HFFc6 (cell line): ENCODE data around the gene SLC35A1. TPM values are rescaled to one million over a fixed set of nuclear protein-coding genes. Genes with fewer than 3 reads are reported as not detected.

Experiments used
- DNase-seq: peaks from one replicate; pipeline ENCODE4 v3.0.0-alpha.2; 2018
- H3K27ac Mint-ChIP-seq: 2 replicates; pipeline ENCODE4 v1.8.0; 2020; ENCODE audit warnings: mild to moderate bottlenecking, mixed read lengths
- H3K27me3 Mint-ChIP-seq: 2 replicates; pipeline ENCODE4 v1.8.0; 2021; ENCODE audit warnings: mild to moderate bottlenecking, moderate library complexity, mixed read lengths; ENCODE audit not compliant: insufficient read depth
- H3K36me3 Mint-ChIP-seq: 2 replicates; pipeline ENCODE4 v1.8.0; 2021; ENCODE audit warnings: low read depth, mixed read lengths
- H3K4me1 Mint-ChIP-seq: 2 replicates; pipeline ENCODE4 v1.8.0; 2020; ENCODE audit warnings: low read depth, mixed read lengths
- H3K4me3 Mint-ChIP-seq: 2 replicates; pipeline ENCODE4 v1.8.0; 2020; ENCODE audit warnings: mild to moderate bottlenecking, moderate library complexity, mixed read lengths
- H3K9me3 Mint-ChIP-seq: 2 replicates; pipeline ENCODE4 v1.8.0; 2020; ENCODE audit warnings: mild to moderate bottlenecking, mixed read lengths
- CTCF ChIP-seq: fragments of 200-600 bp; sonication (generic); IDR thresholded peaks from 2 replicates; pipeline ENCODE4 v1.5.0; 2021; ENCODE audit warnings: antibody characterized with exemption, mild to moderate bottlenecking
- total RNA-seq, 6 experiments: library from RNA; stranded (reverse); fragmentation: NEBNext Ultra II Directional; extraction: Animal tissue kit (Norgen Biotek cat#: 25700); gene quantifications; 2 replicates in 1 of 6; 3 replicates in 5 of 6; pipeline ENCODE4 v1.2.3, GENCODE V29; 2021

The SLC35A1 gene
- total RNA-seq, 6 experiments from 2014 or later: 11.8 to 14.9 (median 13.9) TPM

- Mint-ChIP-seq H3K4me3 (no peak overlapping the region), H3K27me3 (no peaks in the 10 kb centered on the region), H3K27ac (no peak overlapping the region), H3K9me3 (no peaks in the 10 kb centered on the region), H3K4me1 (no peaks in the 10 kb centered on the region), H3K36me3 (peaks cover 19% of the 10 kb centered on the region)
- DNase-seq: no peak
- TF ChIP-seq CTCF: no peak
Observed at GRCh38 chr6:87501809-87502572, 29.2 kb downstream of the SLC35A1 start.

- H3K36me3 Mint-ChIP-seq: peaks cover 19% of the 10 kb centered on the region
- no peaks in the 10 kb centered on the region for H3K9me3 Mint-ChIP-seq
- no peaks in the 10 kb centered on the region for H3K4me1 Mint-ChIP-seq
- no peaks in the 10 kb centered on the region for H3K27me3 Mint-ChIP-seq
- no peak for TF ChIP-seq CTCF
- no peak overlapping the region for H3K4me3 Mint-ChIP-seq
- no peak for DNase-seq
- peak overlapping the region; percentile 13 for H3K27ac Mint-ChIP-seq
Observed at GRCh38 chr6:87504441-87504840, 31.7 kb downstream of the SLC35A1 start.

GRCh38 chr6:87514831-87515230, 42.1 kb downstream of the SLC35A1 start:
- Mint-ChIP-seq H3K4me3 (no peak overlapping the region), H3K9me3 (no peaks in the 10 kb centered on the region), H3K27me3 (no peaks in the 10 kb centered on the region; the same call in 1 of the 2 replicates), H3K4me1 (no peaks in the 10 kb centered on the region), H3K27ac (no peak overlapping the region), H3K36me3 (peaks cover 32% of the 10 kb centered on the region)
- DNase-seq: no peak
- no peak for TF ChIP-seq CTCF

- DNase-seq: no peak
- no peaks in the 10 kb centered on the region; the same call in 1 of the 2 replicates for H3K27me3 Mint-ChIP-seq
- H3K4me1 Mint-ChIP-seq: no peaks in the 10 kb centered on the region
- peaks cover 29% of the 10 kb centered on the region for H3K36me3 Mint-ChIP-seq
- no peak overlapping the region for H3K4me3 Mint-ChIP-seq
- no peak for TF ChIP-seq CTCF
- no peaks in the 10 kb centered on the region for H3K9me3 Mint-ChIP-seq
- no peak overlapping the region for H3K27ac Mint-ChIP-seq
Observed at GRCh38 chr6:87518453-87518852, 45.7 kb downstream of the SLC35A1 start.

GRCh38 chr6:87522686-87523085, 49.9 kb downstream of the SLC35A1 start:
- Mint-ChIP-seq H3K9me3 (no peaks in the 10 kb centered on the region), H3K36me3 (peaks cover 33% of the 10 kb centered on the region), H3K4me1 (no peaks in the 10 kb centered on the region), H3K27ac (no peak overlapping the region; the same call in 1 of the 2 replicates), H3K27me3 (no peaks in the 10 kb centered on the region), H3K4me3 (no peak overlapping the region)
- no peak for TF ChIP-seq CTCF
- no peak for DNase-seq
